ENCODE measurements around the gene NTN4.

DNA sequence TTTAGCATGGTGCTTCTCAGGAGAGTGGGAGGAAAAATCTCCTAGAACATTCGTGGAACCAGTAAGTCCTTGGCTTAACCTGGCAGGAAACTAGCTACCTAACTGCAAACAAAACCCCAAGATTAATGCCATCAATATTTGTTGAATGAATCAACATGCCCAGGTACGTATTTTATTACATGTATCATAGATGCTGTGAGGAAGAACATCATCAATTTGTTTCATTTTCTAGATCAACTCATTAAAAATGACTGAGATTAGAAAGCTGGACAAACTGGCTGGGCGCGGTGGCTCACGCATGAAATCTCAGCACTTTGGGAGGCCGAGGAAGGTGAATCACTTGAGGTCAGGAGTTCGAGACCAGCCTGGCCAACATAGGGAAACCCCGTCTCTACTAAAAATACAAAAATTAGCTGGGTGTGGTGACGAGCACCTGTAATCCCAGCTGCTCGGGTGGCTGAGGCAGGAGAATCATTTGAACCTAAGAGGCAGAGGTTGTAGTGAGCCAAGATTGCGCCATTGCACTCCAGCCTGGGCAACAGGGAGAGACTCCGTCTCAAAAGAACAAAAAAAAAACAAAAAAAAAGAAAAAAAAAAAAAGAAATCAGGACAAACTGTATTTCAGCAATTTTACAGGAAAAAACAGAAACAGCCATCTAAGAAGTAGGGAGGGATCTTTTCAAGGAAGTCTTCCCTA, 88.7 kb downstream of the NTN4 start:
- TF ChIP-seq POLR2AphosphoS5 (IDR thresholded peaks at IDR 0.05; ENCODE audit: low read depth, low read length) (no peak), POLR2A (IDR thresholded peaks at IDR 0.05; ENCODE audit: low read depth, low read length) (no peak), TAF1 (IDR thresholded peaks at IDR 0.05; ENCODE audit: borderline replicate concordance, low read depth, low read length) (no peak)

All from GM12892 (cell line).